OCI-LY7 (cell line): ENCODE results near the gene THAP7. TPM values are rescaled to one million over a fixed set of nuclear protein-coding genes. Genes with fewer than 3 reads are reported as not detected.

ENCODE experiments used
- BruUV-seq: library from RNA; stranded (reverse); fragments of 400-500 nt; replicated peaks from 2 replicates; lab custom pipeline; 2021; lab: Mats Ljungman, UMichigan
- CTCF ChIA-PET: fragments of 300-600 bp; sonication (Branson Sonifier 250); formaldehyde crosslinking; loops from one replicate; lab custom pipeline; 2022; ENCODE audit warnings: antibody characterized with exemption; ENCODE audit not compliant: unreplicated experiment; lab: Charles Lee
- POLR2A ChIA-PET: fragments of 300-600 bp; sonication (Branson Sonifier 250); formaldehyde crosslinking; loops from one replicate; lab custom pipeline; 2022; ENCODE audit warnings: antibody characterized with exemption; lab: Charles Lee
- DNase-seq: peaks from one replicate; pipeline ENCODE4 v3.0.0-alpha.2; 2015; ENCODE audit warnings: low spot score
- H2AFZ ChIP-seq: fragments of 200-600 bp; sonication (generic), shearing (Covaris generic); 2 replicates; pipeline ENCODE4 v1.6.1; 2014; ENCODE audit warnings: mild to moderate bottlenecking, antibody characterized with exemption, low read length, moderate library complexity
- H3K27ac ChIP-seq: fragments of 200-600 bp; sonication (generic); 2 replicates; pipeline ENCODE4 v1.5.1; 2014; ENCODE audit warnings: mixed run types, low read depth, mild to moderate bottlenecking, moderate library complexity, low read length, inconsistent platforms; ENCODE audit not compliant: poor library complexity, severe bottlenecking
- H3K36me3 ChIP-seq: fragments of 200-600 bp; sonication (generic); 2 replicates; pipeline ENCODE4 v1.6.1; 2014; ENCODE audit warnings: mild to moderate bottlenecking, antibody characterized with exemption, low read length, moderate library complexity, mixed read lengths; ENCODE audit not compliant: insufficient read depth
- H3K4me1 ChIP-seq: fragments of 200-600 bp; sonication (generic); 2 replicates; pipeline ENCODE4 v1.5.1; 2014; ENCODE audit warnings: mild to moderate bottlenecking, low read length; ENCODE audit not compliant: insufficient read depth, poor library complexity, severe bottlenecking
- H3K4me2 ChIP-seq: fragments of 200-600 bp; sonication (generic); 2 replicates; pipeline ENCODE4 v1.6.1; 2014; ENCODE audit warnings: mild to moderate bottlenecking, low read length
- H3K4me3 ChIP-seq: fragments of 200-600 bp; sonication (generic); 2 replicates; pipeline ENCODE4 v1.5.1; 2014; ENCODE audit warnings: mild to moderate bottlenecking, low read depth, low read length; ENCODE audit not compliant: poor library complexity, severe bottlenecking
- H3K79me2 ChIP-seq: fragments of 200-600 bp; sonication (generic); 2 replicates; pipeline ENCODE4 v1.6.1; 2016; ENCODE audit warnings: low read depth, mild to moderate bottlenecking, low read length, moderate library complexity, mixed read lengths; ENCODE audit not compliant: insufficient read depth
- H3K9me2 ChIP-seq: fragments of 200-600 bp; sonication (generic); 2 replicates; pipeline ENCODE4 v1.6.1; 2016; ENCODE audit warnings: mild to moderate bottlenecking, low read length, mixed read lengths; ENCODE audit not compliant: insufficient read depth
- H3K9me3 ChIP-seq: fragments of 200-600 bp; sonication (generic); 2 replicates; pipeline ENCODE4 v1.6.1; 2014; ENCODE audit warnings: mild to moderate bottlenecking, mixed run types, low read length, mixed read lengths
- H4K20me1 ChIP-seq: fragments of 200-600 bp; sonication (generic); 2 replicates; pipeline ENCODE4 v1.6.1; 2014; ENCODE audit warnings: mild to moderate bottlenecking, antibody characterized with exemption, low read length, moderate library complexity, mixed read lengths; ENCODE audit not compliant: insufficient read depth
- CTCF ChIP-seq: fragments of 200-600 bp; sonication (generic); conservative IDR thresholded peaks from 2 replicates; pipeline ENCODE4 v1.5.1; 2014; ENCODE audit warnings: mild to moderate bottlenecking, antibody characterized with exemption, low read length, moderate library complexity, mixed read lengths
- EZH2phosphoT487 ChIP-seq: fragments of 200-600 bp; sonication (generic); IDR thresholded peaks from 2 replicates; pipeline ENCODE4 v1.6.1; 2018; ENCODE audit warnings: low read depth, borderline replicate concordance, mild to moderate bottlenecking, mixed run types, antibody characterized with exemption, low read length, moderate library complexity, mixed read lengths
- intact Hi-C: fragments of 100-400 bp; cut with micrococcal nuclease; formaldehyde crosslinking; loops from one replicate; pipeline ENCODE4 v1.10.0; 2022; ENCODE audit not compliant: unreplicated experiment
- total RNA-seq, 2 experiments: library from RNA; depleted of rRNA in 1 of 2; stranded (reverse); fragments of >200 nt in 1 of 2; shearing (Covaris generic) in 1 of 2; gene quantifications; 2 replicates each; pipeline ENCODE4 v1.2.3, GENCODE V29; 2014 to 2022

THAP7 gene
- total RNA-seq, 2 experiments from 2014 or later, result 36.3 to 73.0 TPM

GRCh38 chr22:21032868-21033688, 31.2 kb upstream of the THAP7 start:
- Histone ChIP-seq H3K27ac (no peak overlapping the region), H2AFZ (no peak overlapping the region), H3K9me2 (no peaks in the 10 kb centered on the region), H3K4me1 (no peaks in the 10 kb centered on the region), H3K79me2 (no peaks in the 10 kb centered on the region), H3K4me3 (no peak overlapping the region), H3K9me3 (no peaks in the 10 kb centered on the region), H4K20me1 (no peaks in the 10 kb centered on the region), H3K4me2 (no peak overlapping the region), H3K36me3 (no peaks in the 10 kb centered on the region)
- TF ChIP-seq CTCF, result no peak
- no peak for TF ChIP-seq EZH2phosphoT487
- intact Hi-C loops, result no loop called here
- no TSS peak for BruUV-seq
- POLR2A ChIA-PET, result no interaction called here
- CTCF ChIA-PET, result no interaction called here
- DNase-seq, result no peak

GRCh38 chr22:21032037-21032867, 30.3 kb upstream of the THAP7 start, which contains the start of gene SLC7A4:
SLC7A4 (minus strand) TSS chr22:21032561; CDS start chr22:21031812, 749 bp downstream.
- TF ChIP-seq CTCF, result no peak
- no peak for TF ChIP-seq EZH2phosphoT487
- Histone ChIP-seq H2AFZ (no peak within 1 kb of the TSS), H3K79me2 (no peaks in the 10 kb centered on the region), H3K4me1 (no peaks in the 10 kb centered on the region), H3K9me2 (no peaks in the 10 kb centered on the region), H3K9me3 (no peaks in the 10 kb centered on the region), H3K4me2 (no peak within 1 kb of the TSS), H3K27ac (no peak within 1 kb of the TSS), H3K36me3 (no peaks in the 10 kb centered on the region), H4K20me1 (no peaks in the 10 kb centered on the region), H3K4me3 (no peak within 1 kb of the TSS)
- intact Hi-C loops, result no loop called here
- BruUV-seq, result no TSS peak
- ChIA-PET CTCF (no interaction called here), POLR2A (no interaction called here)
- no peak for DNase-seq
